HG02938 (cell line): ENCODE measurements around the gene MYOF.
"Not testable (repeated sequence)": the region's sequence is repeated elsewhere in the genome, so short reads cannot be mapped to it uniquely, and the experiment has no call there.

ENCODE experiments used
- ATAC-seq: cut with Tn5 transposase; IDR thresholded peaks from one replicate; pipeline ENCODE4 v1.9.1; 2021; ENCODE audit warnings: mild to moderate bottlenecking, moderate library complexity; ENCODE audit not compliant: unreplicated experiment

Gene MYOF

GRCh38 chr10:93435621-93436397 is 46.3 kb downstream of the MYOF start:
- ATAC-seq, result no peak

- ATAC-seq, result no peak
Measured at GRCh38 chr10:93434991-93435491, 47.1 kb downstream of the MYOF start.

DNA sequence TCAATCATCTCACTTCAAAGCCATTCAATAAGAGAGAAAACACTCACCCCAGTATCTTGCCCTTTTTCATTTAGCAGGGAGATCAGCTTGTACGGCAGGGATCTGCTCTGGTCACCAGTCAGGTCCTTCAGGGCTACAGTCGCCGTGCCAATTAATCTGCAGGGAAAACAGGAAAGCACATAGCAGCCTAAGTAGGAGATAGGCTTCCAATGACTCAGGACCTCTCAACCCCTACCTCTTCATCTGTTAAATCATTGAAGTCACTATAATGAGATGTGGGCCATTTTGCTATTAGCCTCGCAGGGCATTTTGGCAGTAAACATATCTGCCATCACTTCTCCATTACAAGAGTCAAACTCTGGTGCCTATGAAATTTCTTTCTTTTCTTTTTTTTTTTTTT is 50.8 kb downstream of the MYOF start:
- no peak for ATAC-seq

- ATAC-seq, result no peak
Measured at GRCh38 chr10:93425861-93426260, 56.3 kb downstream of the MYOF start.

GRCh38 chr10:93422118-93422517 is 60.0 kb downstream of the MYOF start:
- ATAC-seq, result no peak

GRCh38 chr10:93420944-93421825 is 60.9 kb downstream of the MYOF start:
- no peak for ATAC-seq

DNA sequence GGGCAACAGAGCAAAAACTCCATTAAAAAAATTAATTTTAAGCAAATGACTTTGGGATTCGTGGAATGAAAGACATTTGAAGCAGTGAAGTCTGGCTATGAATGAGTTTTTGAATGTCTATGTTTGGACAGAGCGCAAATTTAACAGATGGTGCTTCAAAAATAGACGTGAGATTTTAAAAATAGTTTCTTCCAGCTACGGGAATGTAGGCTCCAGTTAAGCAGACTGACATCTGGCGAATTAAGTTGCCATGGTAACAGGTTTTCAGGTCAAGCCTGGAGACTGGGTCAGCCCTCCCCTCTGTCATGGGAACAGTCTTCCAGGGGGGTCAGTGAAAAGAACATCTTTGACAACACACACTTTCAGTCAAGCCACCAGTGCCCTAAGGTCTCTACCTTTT is 62.0 kb downstream of the MYOF start:
- no peak for ATAC-seq

GRCh38 chr10:93419016-93419415 is 63.1 kb downstream of the MYOF start:
- ATAC-seq, result not testable (repeated sequence)

GRCh38 chr10:93417921-93418320 is 64.2 kb downstream of the MYOF start:
- ATAC-seq, result no peak

GRCh38 chr10:93417266-93417665 is 64.9 kb downstream of the MYOF start:
- no peak for ATAC-seq

- no peak for ATAC-seq
Measured at GRCh38 chr10:93416824-93417223, 65.3 kb downstream of the MYOF start.

DNA sequence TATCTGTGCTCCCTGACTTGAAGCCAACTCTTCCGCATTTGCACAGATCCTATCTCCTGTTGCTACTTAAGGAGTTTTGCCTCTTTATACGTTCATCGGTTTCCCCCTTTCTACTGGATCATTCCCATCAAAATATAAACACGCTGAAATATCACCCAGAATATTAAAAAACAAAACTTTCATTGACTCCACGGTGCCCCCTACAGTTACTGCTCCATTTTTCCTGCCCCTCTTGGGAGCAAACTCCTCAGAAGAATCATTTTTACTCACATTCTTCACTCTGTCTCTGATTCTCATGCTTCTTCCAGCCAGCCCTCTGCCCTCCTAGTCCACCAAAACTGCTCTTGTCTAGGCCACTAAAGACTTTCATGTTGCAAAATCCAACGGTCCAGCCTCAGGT is 66.4 kb downstream of the MYOF start:
- ATAC-seq, result no peak

- no peak for ATAC-seq
Measured at GRCh38 chr10:93413252-93413689, 68.9 kb downstream of the MYOF start.

DNA sequence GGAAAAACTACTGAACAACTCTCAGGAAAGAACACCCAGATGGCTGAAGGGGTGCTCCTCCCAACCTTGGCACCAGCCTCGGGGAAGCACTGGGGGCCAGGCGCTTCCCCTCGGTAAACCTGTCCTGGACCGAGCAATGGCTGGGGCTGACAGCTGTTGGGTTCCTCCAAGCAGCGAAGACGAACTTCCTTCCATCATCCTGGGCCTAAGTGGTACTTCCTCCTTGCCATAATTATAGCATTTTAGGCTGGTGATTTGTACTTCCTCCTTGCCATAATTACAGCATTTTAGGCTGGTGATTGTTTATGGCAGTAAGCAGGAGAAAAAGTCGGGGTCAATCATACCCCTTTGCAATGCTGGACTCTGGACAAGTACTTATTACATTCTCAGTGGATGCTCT is 69.3 kb downstream of the MYOF start:
- no peak for ATAC-seq

- ATAC-seq, result no peak
Measured at GRCh38 chr10:93410697-93411348, 71.3 kb downstream of the MYOF start.

DNA sequence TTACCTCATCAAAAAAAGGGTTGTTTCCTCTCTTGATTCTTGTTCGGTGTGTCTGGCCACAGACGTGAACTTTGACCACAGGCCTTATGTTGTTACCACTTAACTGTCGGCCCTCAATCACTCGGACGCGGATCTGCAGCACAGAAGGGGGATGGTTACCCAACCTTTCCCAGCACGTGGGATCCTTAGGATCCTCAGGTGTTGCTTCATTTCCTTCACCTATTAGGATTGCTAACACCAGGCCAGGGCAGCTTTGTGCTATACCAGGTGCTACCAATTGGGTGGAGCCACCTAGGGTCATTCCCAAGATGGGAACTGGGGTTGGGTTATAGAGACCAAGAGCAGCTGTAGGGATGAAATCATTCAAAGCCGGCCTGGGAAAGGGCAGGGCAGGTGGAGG is 73.4 kb downstream of the MYOF start:
- no peak for ATAC-seq

- no peak for ATAC-seq
Measured at GRCh38 chr10:93406364-93407145, 75.6 kb downstream of the MYOF start.

- no peak for ATAC-seq
Measured at GRCh38 chr10:93404048-93404354, 78.1 kb downstream of the MYOF start.

- no peak for ATAC-seq
Measured at GRCh38 chr10:93403152-93404047, 78.7 kb downstream of the MYOF start.

- ATAC-seq, result no peak
Measured at GRCh38 chr10:93402192-93402591, 79.9 kb downstream of the MYOF start.
